HG02884 (cell line): Measurements from ENCODE around the gene BBX.

Experiments
- ATAC-seq: cut with Tn5 transposase; IDR thresholded peaks from one replicate; pipeline ENCODE4 v1.9.1; 2021; ENCODE audit warnings: mild to moderate bottlenecking, moderate library complexity; ENCODE audit not compliant: unreplicated experiment

The BBX gene

DNA sequence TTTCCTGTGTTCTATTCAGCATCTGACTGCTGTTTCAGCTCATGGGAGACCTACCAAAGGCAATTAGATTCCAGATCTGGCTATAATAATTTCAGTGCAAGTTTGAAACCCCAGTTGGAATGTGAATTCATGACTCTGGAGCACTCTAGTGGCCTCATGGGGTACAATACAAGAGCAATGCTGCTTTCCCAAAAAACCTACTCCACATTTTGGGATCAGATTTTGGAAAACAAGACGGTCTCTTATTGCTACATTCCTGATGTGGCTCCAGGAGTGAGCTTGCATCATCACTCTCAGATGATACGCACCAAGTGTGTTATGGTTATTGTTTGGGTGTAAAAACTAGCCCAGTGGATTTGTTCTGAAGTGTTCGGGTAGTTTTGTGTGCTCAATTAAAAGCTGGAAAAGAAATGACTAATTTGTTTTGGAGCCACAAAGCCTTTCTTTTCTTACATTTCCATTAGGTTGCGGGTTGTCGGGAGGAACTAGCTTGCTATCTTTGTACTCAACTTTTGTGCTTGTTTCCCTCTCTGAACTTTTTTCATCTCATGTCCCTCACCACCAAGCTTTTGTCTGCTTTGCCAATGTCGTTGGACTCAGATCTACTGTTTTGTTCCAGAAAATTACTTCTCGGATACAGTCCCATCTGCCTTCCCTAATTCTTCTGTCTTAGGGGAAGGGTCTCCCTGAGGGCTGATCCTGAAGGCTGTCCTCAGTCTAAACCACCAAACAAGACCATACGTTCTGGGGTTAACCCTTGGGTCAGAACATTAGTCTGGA is 272.1 kb downstream of the BBX start:
- ATAC-seq = no peak

DNA sequence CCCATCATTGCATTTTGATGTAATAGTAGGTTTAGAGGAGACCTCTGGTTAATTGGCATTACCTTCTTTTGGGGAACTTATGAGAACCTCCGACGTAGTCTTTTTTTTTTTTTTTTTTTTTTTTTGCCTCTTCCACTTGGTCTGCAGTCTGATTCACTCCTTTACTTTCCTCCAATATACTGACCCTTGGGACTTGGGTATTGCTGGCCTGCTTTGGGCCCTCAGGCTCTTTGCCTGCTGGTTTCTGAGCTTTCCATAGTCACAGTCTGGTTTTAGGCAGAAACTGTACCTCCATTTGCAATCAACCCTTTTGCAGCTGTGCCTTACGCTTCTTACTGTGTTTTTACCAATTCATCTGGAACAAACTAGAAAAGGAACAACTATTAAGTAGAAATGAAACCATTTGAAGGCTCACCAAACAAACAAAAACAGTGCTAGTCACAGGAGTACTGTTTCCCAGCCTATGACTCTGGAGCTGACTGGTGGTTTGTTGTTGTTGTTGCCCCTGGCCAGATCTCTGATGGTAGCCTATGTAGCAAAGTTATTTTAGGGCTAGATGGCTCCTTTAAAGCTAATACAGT is 272.8 kb downstream of the BBX start:
- no peak for ATAC-seq

DNA sequence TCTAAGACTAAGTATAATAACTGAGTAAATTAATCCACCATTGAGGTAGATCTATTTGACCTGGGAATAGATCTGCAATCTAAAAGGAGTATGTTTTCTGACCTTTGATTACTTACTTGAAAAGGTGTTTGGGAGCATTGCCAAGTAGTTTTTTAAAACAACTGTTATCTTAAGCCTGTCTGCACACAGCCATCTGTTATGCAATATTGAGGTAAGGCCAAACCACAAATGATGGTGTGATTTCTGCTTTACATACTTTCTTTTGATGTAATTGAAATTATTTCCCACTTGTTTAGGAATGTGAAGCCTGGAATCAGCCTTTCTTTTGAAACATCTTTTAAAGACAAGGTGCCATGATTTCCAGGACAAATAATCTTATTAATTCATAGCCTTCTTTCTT is 274.0 kb downstream of the BBX start:
- no peak for ATAC-seq

DNA sequence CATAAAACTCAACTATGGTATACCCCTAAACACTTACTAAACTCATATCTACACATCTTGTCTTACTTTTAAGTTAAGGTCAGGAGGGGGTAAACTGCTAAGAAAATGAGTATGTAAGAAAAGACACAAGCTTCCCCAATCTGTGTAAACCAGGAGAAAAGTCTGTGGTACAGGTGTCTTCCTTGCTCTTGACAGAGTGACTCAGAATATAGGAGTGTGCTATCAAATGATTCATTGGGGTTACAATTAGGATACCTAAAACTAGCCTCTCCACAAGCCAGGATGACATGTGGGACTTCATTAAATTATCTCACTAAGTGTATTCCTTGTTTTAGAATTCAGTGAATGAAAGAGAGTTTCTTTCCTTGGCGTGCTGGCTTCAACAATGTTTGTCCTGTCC is 274.8 kb downstream of the BBX start:
- no peak for ATAC-seq

DNA sequence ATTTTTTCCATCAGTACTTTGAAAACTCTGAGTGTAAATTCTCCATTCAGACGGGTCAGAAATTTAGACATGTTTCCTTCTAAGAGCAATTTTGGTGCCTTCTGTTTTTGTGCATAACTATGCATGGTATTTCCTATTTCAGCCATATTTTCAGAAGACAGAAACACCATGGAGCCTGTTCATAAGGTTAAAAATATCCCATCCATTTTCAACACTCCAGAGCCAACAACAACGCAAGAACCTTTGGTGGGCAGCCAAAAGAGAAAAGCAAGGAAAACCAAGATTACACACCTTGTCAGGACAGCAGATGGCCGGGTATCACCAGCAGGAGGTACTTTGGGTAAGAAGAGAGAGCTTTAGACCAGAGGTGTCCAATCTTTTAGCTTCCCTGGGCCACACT is 275.6 kb downstream of the BBX start:
- no peak for ATAC-seq

DNA sequence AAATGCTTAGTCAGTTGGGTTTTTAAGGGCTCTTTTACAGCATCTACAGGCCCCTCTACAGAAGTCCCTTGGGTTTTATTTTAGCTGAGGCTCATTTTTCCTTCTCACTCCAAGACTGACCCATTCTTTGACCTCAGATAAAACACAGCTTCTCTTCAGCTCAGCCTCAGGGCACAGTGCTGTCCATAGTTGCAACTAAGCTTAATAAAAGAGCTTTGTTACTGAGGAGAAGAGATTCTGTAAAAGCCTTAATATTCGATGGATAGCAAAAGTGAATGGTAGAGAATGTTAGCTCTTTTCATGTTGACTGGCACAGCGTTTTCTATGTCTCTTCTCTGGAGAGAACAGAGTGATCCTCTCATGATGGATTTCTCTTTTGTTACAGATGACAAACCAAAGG is 277.9 kb downstream of the BBX start:
- ATAC-seq = no peak

DNA sequence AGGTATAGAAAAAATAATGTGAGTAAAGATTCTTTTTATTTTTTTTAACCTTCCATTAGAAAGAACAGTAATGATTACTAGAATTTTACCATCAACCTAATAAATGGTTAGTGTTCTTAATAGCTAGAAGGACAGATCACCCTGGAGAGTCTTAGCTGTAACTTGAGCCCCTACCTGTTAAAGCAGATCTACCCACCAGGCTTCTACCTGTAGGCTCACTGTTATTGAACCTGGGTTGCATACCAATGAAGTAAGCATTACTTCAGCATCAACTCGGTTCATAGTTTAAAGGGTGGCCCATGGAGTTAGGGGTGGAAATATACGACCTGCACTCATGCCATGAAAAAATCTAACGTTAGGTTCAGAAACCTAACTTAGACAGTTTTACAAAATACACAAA is 280.4 kb downstream of the BBX start:
- no peak for ATAC-seq

DNA sequence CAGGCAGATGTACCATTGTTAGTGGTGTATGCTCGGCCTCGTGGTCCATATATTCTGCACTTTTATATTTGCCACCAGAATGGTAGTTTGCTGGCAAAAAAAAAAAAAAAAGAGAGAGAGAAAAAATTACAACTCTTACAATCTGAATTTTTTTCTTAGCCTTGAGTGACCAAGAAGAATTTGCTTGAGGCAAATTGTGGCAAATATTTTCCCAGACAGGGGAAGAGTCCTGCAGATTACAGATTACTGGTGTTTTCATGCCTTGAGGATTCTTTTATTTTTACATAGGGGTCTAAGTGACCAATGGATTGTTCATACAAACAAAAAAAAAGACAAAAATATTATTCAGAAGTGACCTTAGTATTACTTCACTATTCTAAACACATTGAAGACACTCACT is 283.3 kb downstream of the BBX start:
- no peak for ATAC-seq

DNA sequence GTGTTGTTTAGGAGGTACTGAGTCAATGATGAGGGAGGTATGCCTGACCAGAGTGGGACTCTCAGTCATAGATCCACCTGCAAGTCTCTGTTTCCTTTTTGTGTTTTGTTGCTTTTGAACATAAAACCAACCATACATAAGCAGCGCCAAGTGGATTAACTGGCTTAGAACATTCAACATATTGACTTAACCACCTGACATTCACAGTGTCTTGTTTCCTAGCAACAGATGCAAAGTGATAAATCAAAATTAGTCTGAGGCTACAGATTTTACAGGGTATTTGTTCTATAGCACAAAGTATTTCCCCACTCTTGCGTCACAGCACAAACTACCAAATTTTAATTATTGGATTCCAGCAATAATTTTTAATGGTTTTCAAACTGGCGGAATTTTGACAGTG is 283.8 kb downstream of the BBX start:
- no peak for ATAC-seq

DNA sequence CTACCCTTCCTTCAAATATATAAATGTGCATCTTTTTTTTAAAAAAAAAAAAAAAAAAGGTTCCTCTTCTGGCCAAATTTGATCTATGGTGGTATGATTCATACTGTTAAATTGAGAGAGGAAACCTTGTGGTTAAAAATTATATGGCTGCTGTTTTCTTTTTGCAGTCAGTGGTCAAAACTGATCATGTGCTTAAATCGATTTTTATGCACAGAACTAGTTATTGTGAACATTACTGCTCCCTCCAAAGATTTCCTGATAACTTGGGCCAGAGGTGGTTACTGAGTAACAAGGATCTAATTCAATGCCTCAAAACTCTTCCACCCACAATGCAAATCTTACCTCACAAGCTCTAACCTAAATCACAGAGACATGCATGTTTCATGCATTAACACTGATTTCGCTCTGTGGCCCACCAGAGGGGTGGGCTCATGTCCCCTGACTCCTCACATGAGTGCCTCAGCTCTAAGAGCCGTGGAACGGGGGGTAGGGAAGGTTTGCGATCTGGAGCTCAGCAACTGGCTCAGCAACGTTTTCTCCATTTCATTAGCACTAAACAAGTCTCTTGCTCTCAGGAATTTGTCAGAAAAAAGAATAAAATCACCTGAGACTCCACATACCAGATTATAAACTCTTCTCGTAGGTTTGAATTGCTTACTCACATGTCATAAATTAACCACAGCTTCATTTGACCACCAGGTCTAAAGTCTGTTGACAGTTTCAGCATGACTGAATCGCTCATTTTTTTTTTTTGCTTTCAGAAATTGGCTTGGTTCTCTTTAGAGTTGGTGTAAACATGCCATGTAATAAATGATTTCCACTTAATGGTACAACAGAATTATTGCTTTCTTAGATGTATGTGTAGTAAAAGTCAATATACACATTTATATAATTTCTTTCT is 287.7 kb downstream of the BBX start:
- ATAC-seq = peak; percentile 56

DNA sequence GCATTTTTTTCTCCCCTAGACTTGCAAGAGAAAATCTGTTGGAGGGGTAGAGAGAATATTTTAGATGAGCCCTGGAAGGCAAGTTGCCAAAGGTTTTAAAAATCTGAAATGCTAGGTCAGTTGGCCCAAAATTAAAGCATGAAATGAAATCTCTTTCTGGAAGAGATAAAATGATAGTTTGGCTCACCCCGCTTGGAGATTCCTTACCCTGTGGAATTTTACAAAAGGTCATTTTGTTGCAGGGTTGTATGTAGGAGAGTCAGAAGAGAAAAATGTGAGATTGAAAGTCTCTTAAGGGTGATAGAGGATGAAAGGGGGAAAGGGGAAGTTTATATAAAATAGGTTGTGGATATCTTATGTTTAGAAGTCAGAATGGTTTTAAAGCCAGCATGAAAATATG is 290.3 kb downstream of the BBX start:
- no peak for ATAC-seq

DNA sequence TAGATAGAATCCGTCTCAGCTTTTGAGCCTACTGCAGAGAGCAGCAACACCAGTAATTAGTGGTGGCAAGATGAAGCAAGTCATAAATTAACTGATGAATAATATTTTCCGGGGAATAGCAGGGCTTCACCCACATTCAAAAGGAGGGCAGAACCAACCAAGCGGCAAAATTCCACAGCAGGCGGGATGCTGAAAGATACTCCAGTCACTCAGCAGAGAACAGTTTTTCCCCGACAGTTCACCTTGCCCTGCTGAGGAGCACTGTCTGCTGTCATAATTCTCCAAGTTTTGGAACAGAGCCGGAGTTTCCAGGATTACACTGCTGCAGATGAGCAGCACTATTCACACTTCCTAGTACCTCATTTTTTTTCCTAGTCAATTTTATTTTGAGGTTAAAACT is 293.3 kb downstream of the BBX start:
- ATAC-seq = no peak

DNA sequence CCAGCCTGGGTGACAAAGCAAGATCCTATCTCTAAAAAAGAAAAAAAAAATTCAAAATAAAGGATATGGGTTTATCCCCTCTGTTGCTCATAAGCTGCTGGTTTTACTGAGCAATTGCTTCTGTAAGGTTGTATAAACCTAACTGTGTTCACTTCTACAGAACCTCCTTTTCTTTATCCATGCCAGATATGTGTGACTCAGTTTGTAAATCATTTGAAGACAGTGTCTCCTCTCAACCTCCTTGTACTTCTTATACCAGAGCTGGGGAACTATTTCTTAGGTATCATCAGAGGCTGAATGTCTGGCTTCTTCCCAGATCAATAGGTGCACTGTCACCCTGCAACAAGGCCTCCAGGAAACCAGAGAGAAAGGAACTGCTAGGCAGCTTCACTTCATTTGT is 294.3 kb downstream of the BBX start:
- ATAC-seq = no peak

DNA sequence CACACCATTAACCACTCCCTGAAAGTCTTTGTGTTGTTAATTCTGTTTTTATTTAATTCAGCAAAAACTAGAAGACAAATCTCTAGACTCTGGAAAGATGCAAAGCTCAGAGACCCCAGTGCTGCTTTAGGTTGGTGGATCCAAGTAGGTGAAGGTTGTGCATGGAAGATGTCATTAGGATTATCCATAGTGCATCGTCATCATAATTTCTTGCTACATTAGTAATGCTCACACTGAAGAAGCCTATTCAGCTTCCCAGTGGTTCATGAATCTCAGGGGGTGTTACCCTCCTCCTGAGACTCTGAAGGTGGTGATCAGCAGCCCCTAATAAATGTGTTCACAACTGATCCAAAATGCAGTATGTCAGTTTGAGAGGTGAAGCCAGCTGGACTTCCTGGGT is 295.3 kb downstream of the BBX start:
- no peak for ATAC-seq

DNA sequence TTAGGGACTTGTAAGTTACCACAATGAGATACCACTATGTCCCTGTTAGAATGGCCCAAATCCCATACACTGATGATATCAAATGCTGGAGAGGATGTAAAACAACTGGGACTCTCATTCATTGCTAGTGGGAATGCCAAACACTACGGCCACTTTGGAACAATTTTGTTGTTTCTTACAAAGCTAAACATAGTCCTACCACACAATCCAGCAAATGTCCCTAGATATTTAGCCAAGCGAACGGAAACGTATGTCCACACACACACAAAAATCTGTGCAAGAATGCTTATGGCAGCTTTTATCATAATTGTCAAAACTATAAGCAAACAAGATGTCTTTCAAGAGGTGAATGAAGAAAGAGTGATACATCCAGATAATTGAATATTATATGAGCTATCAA is 296.9 kb downstream of the BBX start:
- ATAC-seq = no peak

DNA sequence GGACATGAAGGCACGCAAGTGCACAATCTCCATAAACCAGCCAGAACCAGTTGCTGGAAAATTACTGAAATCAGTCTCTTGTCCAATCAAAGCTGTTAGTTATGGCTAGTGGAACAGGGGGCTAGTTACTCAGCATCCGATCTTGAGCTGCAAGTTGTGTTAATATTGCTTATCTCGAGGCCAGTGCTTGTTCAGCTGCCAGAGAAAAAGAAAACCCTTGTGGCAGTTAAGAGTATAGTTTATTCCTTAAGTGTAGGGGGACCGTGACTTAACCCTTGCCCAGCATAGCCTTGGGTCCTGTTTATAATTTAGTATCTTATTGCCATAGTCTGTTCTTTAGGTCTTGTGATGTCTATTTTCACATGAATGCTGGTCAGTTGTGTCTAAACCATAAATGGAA is 299.5 kb downstream of the BBX start:
- no peak for ATAC-seq

DNA sequence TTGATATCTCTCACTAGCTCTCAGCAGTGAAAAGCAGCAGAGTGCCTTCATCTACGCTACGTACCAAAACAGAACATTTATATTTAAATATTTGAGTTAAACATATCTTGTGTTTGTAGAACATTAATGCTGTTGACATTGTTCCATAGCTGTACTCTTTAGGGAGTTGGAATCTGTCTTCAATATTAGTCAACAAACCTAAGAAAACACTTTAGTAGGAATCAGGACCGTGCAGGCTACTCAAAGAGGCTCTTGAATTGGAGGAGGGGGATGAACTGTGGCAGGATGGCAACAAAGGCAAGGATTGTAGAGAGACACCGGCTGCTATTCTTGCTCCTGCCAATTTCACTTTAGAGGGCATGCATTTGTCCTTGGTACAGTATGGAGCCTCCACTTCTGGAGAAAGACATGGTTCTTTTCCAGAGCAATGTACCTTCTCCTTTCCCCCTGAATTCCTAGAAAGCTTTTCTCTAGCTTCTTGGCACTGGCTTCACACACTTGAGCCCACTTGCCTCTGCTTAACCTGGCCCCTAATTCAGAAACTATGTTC is 302.1 kb downstream of the BBX start:
- no peak for ATAC-seq

DNA sequence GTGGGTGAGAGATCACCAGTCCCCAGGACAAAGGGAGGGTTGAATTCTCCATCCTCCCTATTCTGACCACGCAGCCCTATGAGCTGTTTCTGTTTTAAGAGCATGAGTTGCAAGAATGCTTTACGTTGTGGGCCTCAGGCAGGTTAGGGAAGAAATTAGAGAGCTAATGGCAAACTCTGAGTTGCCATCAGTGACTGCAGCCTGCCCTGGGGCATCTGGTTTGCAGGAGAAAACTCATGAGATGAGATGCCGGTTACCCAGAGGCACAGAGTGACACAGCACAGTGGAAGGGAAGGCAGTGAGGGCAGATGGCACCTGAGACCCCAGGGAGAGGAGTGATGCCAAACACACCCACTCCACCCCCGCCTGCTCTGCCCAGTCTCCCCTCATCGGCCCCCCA is 302.8 kb downstream of the BBX start:
- ATAC-seq = no peak

DNA sequence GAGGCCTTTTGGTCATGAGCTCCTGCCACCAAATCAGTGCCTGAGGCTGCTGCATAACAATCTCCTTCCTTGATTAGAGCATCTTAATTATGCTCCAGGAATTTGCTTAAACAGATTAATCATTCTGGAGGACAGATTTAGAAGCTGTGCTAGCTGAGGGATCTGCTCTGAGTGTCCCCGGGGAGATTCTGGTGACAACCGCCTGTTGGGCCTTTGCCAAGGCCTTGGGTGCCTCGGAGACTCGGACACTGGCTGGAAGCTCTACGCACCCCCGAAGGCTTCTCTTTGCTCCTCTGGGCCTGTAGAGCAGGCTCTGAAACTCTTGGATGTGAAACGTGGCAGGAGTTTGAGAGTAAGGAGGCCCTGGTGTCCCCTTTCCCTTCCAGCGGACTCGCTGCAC is 304.0 kb downstream of the BBX start:
- no peak for ATAC-seq

DNA sequence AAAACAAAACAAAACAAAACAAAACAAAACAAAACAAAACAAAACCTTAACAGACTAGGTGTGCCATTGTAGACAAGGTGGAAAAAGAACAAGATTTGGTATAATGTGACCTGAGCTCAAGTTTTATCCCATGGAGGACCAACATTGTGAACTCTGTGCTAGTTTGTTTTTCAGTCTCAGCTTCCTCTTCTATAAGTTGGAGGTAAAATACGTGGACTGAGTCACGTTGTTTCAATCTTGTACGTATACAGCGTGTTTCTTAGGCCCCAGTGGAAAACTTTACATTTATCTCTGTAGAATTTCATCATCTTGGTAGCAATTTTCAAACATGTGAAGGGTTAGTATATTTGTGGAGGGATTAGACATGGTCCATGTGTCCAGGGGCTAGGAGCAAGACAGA is 306.4 kb downstream of the BBX start:
- no peak for ATAC-seq

DNA sequence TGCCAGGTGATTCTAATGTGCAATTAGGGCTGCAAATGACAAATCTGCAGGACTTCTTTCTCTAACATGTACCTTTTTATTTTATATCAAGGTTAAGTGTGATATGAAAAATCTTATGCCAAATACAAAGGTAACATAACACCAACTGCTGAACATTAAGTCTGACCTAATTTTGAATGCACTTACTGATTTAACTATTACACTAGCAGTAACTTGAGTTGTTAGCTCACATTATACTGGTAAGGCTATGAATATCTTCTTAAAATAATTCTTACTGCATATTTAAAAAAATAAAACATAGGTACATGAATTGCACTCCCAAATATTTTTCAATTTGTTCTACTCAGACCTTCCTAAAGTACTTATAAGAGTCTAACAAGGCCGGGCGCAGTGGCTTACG is 308.8 kb downstream of the BBX start:
- ATAC-seq = no peak

DNA sequence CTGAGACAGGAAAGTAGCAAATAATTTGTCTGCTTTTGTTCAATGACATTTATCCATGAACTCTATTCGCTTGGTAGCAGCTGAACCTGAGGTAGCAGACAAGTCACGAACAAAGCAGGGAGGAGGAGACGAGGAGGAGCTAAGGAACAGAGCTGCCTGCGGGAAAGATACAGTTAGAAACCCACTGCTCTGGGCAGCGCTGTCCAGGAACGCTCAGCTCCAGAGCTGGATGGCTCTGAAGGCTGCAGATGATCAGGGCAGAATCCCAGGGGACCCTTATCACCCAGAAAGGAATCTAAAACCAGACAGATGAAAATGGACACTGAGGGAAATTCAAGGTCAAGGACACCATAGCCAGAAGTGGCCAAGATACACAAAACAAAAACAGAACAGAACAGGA is 310.3 kb downstream of the BBX start:
- ATAC-seq = no peak
